Activated CD4-positive, alpha-beta T cell treated with anti-CD3 and anti-CD28 coated beads for 36 hours (primary cell): ENCODE results near the gene ITGB6. TPM values are rescaled to one million over a fixed set of nuclear protein-coding genes. Genes with fewer than 3 reads are reported as not detected.

ENCODE experiments used
- ATAC-seq: fragments of 200-7000 bp; cut with Tn5 transposase; one replicate; pipeline ENCODE4 v1.10.0; 2021; ENCODE audit warnings: mild to moderate bottlenecking, moderate library complexity
- CTCF ChIA-PET: fragments of 350-600 bp; sonication (Branson Sonifier 250); formaldehyde crosslinking; loops from one replicate; lab custom pipeline; 2021; ENCODE audit warnings: antibody characterized with exemption; lab: Charles Lee
- POLR2A ChIA-PET: fragments of 350-600 bp; sonication (Branson Sonifier 250); formaldehyde crosslinking; loops from one replicate; lab custom pipeline; 2021; ENCODE audit warnings: antibody characterized with exemption, inconsistent platforms; lab: Charles Lee
- DNase-seq: peaks from one replicate; pipeline ENCODE4 v3.0.0-alpha.2; 2020
- H3K27ac Mint-ChIP-seq: one replicate; pipeline ENCODE4 v1.8.0; 2021; ENCODE audit warnings: mixed read lengths
- H3K27me3 Mint-ChIP-seq: one replicate; pipeline ENCODE4 v1.8.0; 2021; ENCODE audit warnings: mixed read lengths
- H3K36me3 Mint-ChIP-seq: one replicate; pipeline ENCODE4 v1.8.0; 2021; ENCODE audit warnings: low read depth, mixed read lengths
- H3K4me1 Mint-ChIP-seq: one replicate; pipeline ENCODE4 v1.8.0; 2021; ENCODE audit warnings: mixed read lengths
- H3K4me3 Mint-ChIP-seq: one replicate; pipeline ENCODE4 v1.8.0; 2021; ENCODE audit warnings: mild to moderate bottlenecking, moderate library complexity, mixed read lengths
- H3K9me3 Mint-ChIP-seq: one replicate; pipeline ENCODE4 v1.8.0; 2021; ENCODE audit warnings: low read depth, mixed read lengths
- intact Hi-C, 2 experiments: fragments of 100-400 bp; cut with DNase I in 1 of 2; cut with micrococcal nuclease in 1 of 2; formaldehyde crosslinking; loops; one replicate each; pipeline versions ENCODE4 v1.14.2 to v1.15.1; 2022 to 2024; cut with DNase I, micrococcal nuclease
- total RNA-seq, 2 experiments: library from RNA; stranded (reverse); gene quantifications; one replicate each; pipeline ENCODE4 v1.2.3, GENCODE V29; 2021

ITGB6 gene
- total RNA-seq, 2 experiments from 2014 or later, result not detected

GRCh38 chr2:160077912-160078810 lies 121.9 kb downstream of the ITGB6 start:
- no peak overlapping the region for H3K4me3 Mint-ChIP-seq
- intact Hi-C loops, result no loop called here
- ATAC-seq (no peak), DNase-seq (no peak)
- peaks cover 5% of the 10 kb centered on the region for H3K9me3 Mint-ChIP-seq
- no peaks in the 10 kb centered on the region for H3K36me3 Mint-ChIP-seq
- H3K4me1 Mint-ChIP-seq, result no peaks in the 10 kb centered on the region
- CTCF ChIA-PET, result interaction anchor here (1.3 kb wide), 1 partner anchor 32 kb away, joined by 6 read pairs; no protein-coding TSS in a partner anchor
- H3K27ac Mint-ChIP-seq, result no peak overlapping the region
- peaks cover 5% of the 10 kb centered on the region for H3K27me3 Mint-ChIP-seq
- POLR2A ChIA-PET, result interaction anchor here (0.6 kb wide), 1 partner anchor 485 kb away, joined by 3 read pairs; no protein-coding TSS in a partner anchor

GRCh38 chr2:160076914-160077313 lies 123.2 kb downstream of the ITGB6 start:
- Mint-ChIP-seq H3K36me3 (no peaks in the 10 kb centered on the region), H3K9me3 (no peaks in the 10 kb centered on the region), H3K4me3 (no peak overlapping the region), H3K27me3 (peaks cover 8% of the 10 kb centered on the region), H3K4me1 (no peaks in the 10 kb centered on the region), H3K27ac (no peak overlapping the region)
- intact Hi-C loops, result no loop called here
- POLR2A ChIA-PET, result no interaction called here
- CTCF ChIA-PET, result interaction anchor here (1.1 to 1.5 kb wide), 2 partner anchors 8 to 11 kb away, joined by 3 to 8 read pairs; no protein-coding TSS in a partner anchor
- DNase-seq, result no peak
- ATAC-seq, result no peak

- Mint-ChIP-seq H3K27ac (no peak overlapping the region), H3K9me3 (no peaks in the 10 kb centered on the region), H3K4me3 (no peak overlapping the region), H3K27me3 (peaks cover 8% of the 10 kb centered on the region), H3K4me1 (no peaks in the 10 kb centered on the region), H3K36me3 (no peaks in the 10 kb centered on the region)
- ChIA-PET CTCF (interaction anchor here (1.1 to 1.5 kb wide), 2 partner anchors 9 to 10 kb away, joined by 3 to 8 read pairs; no protein-coding TSS in a partner anchor), POLR2A (no interaction called here)
- ATAC-seq (no peak), DNase-seq (no peak)
- intact Hi-C loops, result no loop called here
These were observed 123.8 kb downstream of the ITGB6 start for GRCh38 chr2:160076241-160076640.

GRCh38 chr2:160075171-160075570 lies 124.9 kb downstream of the ITGB6 start:
- H3K4me3 Mint-ChIP-seq, result no peak overlapping the region
- CTCF ChIA-PET, result no interaction called here
- H3K9me3 Mint-ChIP-seq, result no peaks in the 10 kb centered on the region
- POLR2A ChIA-PET, result no interaction called here
- H3K36me3 Mint-ChIP-seq, result no peaks in the 10 kb centered on the region
- DNase-seq (no peak), ATAC-seq (no peak)
- intact Hi-C loops, result no loop called here
- peaks cover 10% of the 10 kb centered on the region for H3K27me3 Mint-ChIP-seq
- H3K27ac Mint-ChIP-seq, result no peak overlapping the region
- no peaks in the 10 kb centered on the region for H3K4me1 Mint-ChIP-seq

GRCh38 chr2:160073284-160073888 lies 126.7 kb downstream of the ITGB6 start:
- CTCF ChIA-PET, result no interaction called here
- no peak overlapping the region for H3K27ac Mint-ChIP-seq

GRCh38 chr2:160068906-160069305 lies 131.2 kb downstream of the ITGB6 start:
- POLR2A ChIA-PET, result no interaction called here
- Mint-ChIP-seq H3K27ac (no peak overlapping the region), H3K36me3 (no peaks in the 10 kb centered on the region), H3K4me1 (no peaks in the 10 kb centered on the region), H3K9me3 (no peaks in the 10 kb centered on the region), H3K4me3 (no peak overlapping the region), H3K27me3 (peaks cover 16% of the 10 kb centered on the region)
- CTCF ChIA-PET, result no interaction called here
- intact Hi-C loops, result no loop called here
- ATAC-seq (no peak), DNase-seq (no peak)

More at GRCh38 chr2:160073284-160073888, 126.7 kb downstream of the ITGB6 start:
- intact Hi-C loops, result no loop called here
- ATAC-seq, result no peak
- Mint-ChIP-seq H3K9me3 (no peaks in the 10 kb centered on the region), H3K36me3 (no peaks in the 10 kb centered on the region), H3K4me3 (no peak overlapping the region), H3K27me3 (peaks cover 10% of the 10 kb centered on the region), H3K4me1 (no peaks in the 10 kb centered on the region)
- POLR2A ChIA-PET, result no interaction called here
- no peak for DNase-seq

- Mint-ChIP-seq H3K4me1 (no peaks in the 10 kb centered on the region), H3K27me3 (peaks cover 31% of the 10 kb centered on the region), H3K36me3 (no peaks in the 10 kb centered on the region)
These were observed 135.2 kb downstream of the ITGB6 start for GRCh38 chr2:160064916-160065315.

GRCh38 chr2:160063879-160064612 lies 136.0 kb downstream of the ITGB6 start:
- POLR2A ChIA-PET, result no interaction called here
- no peak overlapping the region for H3K27ac Mint-ChIP-seq
- no peak overlapping the region for H3K4me3 Mint-ChIP-seq
- DNase-seq (no peak), ATAC-seq (no peak)
- H3K9me3 Mint-ChIP-seq, result no peaks in the 10 kb centered on the region
- H3K27me3 Mint-ChIP-seq, result peaks cover 36% of the 10 kb centered on the region
- H3K36me3 Mint-ChIP-seq, result no peaks in the 10 kb centered on the region
- CTCF ChIA-PET, result interaction anchor here (0.7 kb wide), 1 partner anchor 28 kb away, joined by 3 read pairs; no protein-coding TSS in a partner anchor
- intact Hi-C loops, result no loop called here
- H3K4me1 Mint-ChIP-seq, result no peaks in the 10 kb centered on the region

More at GRCh38 chr2:160064916-160065315, 135.2 kb downstream of the ITGB6 start:
- intact Hi-C loops, result no loop called here
- H3K27ac Mint-ChIP-seq, result no peak overlapping the region
- DNase-seq, result no peak
- no peak for ATAC-seq
- POLR2A ChIA-PET, result no interaction called here
- no peaks in the 10 kb centered on the region for H3K9me3 Mint-ChIP-seq
- no peak overlapping the region for H3K4me3 Mint-ChIP-seq
- CTCF ChIA-PET, result no interaction called here

GRCh38 chr2:160063271-160063670 lies 136.8 kb downstream of the ITGB6 start:
- DNase-seq (no peak), ATAC-seq (no peak)
- peaks cover 41% of the 10 kb centered on the region for H3K27me3 Mint-ChIP-seq
- CTCF ChIA-PET, result interaction anchor here (0.6 kb wide), 1 partner anchor 652 kb away, joined by 4 read pairs; no protein-coding TSS in a partner anchor
- H3K36me3 Mint-ChIP-seq, result no peaks in the 10 kb centered on the region
- no peaks in the 10 kb centered on the region for H3K9me3 Mint-ChIP-seq
- POLR2A ChIA-PET, result no interaction called here
- H3K4me3 Mint-ChIP-seq, result no peak overlapping the region
- no peaks in the 10 kb centered on the region for H3K4me1 Mint-ChIP-seq
- H3K27ac Mint-ChIP-seq, result no peak overlapping the region
- intact Hi-C loops, result no loop called here

GRCh38 chr2:160062292-160063005 lies 137.6 kb downstream of the ITGB6 start, which contains the start of gene PLA2R1:
TSS of gene PLA2R1 (minus strand) at chr2:160062615. CDS start at chr2:160062403, 212 bp downstream.
- peak; percentile 34 for DNase-seq
- H3K4me1 Mint-ChIP-seq, result no peaks in the 10 kb centered on the region
- ChIA-PET POLR2A (no interaction called here), CTCF (interaction anchor here (0.6 kb wide), 1 partner anchor 653 kb away, joined by 4 read pairs; no protein-coding TSS in a partner anchor)
- no peaks in the 10 kb centered on the region for H3K9me3 Mint-ChIP-seq
- H3K36me3 Mint-ChIP-seq, result no peaks in the 10 kb centered on the region
- H3K27ac Mint-ChIP-seq, result no peak within 1 kb of the TSS
- intact Hi-C loops, result no loop called here
- H3K4me3 Mint-ChIP-seq, result peak within 1 kb of the TSS; percentile 59
- peaks cover 46% of the 10 kb centered on the region for H3K27me3 Mint-ChIP-seq
- peak; percentile 58 for ATAC-seq

GRCh38 chr2:160061944-160062291 lies 138.2 kb downstream of the ITGB6 start:
- intact Hi-C loops, result no loop called here
- DNase-seq (peak; percentile 11), ATAC-seq (no peak)
- no peaks in the 10 kb centered on the region for H3K9me3 Mint-ChIP-seq
- no peak overlapping the region for H3K27ac Mint-ChIP-seq
- peaks cover 46% of the 10 kb centered on the region for H3K27me3 Mint-ChIP-seq
- H3K4me1 Mint-ChIP-seq, result no peaks in the 10 kb centered on the region
- POLR2A ChIA-PET, result no interaction called here
- CTCF ChIA-PET, result no interaction called here
- H3K4me3 Mint-ChIP-seq, result peak overlapping the region; percentile 59
- no peaks in the 10 kb centered on the region for H3K36me3 Mint-ChIP-seq
